Fibroblast of the conjunctiva (primary cell): Measurements from ENCODE around the gene ASTL.
"Not testable (repeated sequence)": the region's sequence is repeated elsewhere in the genome, so short reads cannot be mapped to it uniquely, and the experiment has no call there.

ENCODE experiments used
- DNase-seq: peaks from one replicate; pipeline ENCODE4 v3.0.0-alpha.2; 2010; ENCODE audit warnings: low read depth

The ASTL gene

DNA sequence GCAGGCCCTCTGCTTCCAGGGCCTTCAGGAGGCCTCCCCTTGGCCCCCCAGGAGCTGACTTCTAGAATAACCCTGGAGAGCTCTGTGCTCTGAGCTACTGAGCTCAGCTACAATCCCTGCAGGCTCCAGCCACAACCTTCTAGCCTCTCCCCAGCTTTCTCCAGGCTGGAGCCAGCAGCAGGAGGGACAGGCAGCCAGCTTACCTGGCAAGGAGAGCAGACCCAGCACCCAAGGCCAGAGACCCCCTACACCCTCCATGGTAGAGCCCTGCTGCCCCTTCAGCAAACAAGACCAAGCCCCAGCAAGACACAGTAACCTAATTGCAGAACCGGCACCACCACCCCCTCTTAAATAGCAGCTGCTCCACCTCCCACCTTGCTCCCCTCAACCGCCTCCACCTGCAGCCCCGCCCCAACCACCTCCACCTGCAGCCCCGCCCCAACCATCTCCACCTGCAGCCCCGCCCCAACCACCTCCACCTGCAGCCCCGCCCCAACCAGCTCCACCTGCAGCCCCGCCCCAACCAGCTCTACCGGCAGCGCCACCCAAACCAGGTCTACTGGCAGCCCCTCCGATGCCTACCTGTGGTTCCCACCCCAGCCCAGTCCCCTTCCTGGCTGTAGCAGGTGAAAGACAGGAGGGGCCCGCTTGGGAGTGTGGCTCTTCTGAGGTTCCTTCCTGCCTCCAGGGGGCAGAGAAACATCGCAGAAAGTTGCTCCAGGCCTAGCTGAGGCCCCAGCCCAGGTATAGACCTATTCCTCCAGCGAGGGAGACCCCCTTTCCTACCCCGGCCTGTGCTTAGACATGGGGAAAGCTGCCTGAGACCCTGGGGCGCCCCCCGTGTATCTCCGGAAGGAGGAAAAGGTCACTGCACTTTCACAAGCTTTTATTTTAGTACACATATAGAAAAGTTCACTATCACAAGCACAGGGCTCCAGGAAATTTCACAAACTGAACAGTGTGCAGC lies at the start of gene ASTL:
ASTL (minus strand) TSS at position 324 of the 967 bp plus-strand sequence; CDS start at position 258, 66 bp downstream.
- no peak for DNase-seq

DNA sequence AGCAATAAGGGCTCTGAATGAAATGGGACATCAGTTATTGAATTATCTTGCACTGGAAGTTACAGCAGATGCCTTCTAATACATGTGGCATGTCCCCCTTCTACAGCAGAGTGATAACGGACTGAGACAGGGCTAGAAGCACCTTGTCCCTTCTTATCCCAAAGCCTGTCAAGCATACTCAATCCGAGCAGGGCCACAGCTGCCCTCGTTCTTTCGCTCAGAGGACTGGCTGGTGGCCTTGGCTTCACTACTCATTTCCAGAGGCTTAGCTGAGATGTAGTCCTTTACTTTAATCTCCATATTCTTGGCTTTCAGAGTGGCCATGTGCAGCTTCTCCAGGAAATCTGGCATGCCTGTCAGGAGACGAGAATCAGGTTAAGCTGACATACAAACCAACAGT lies 48.3 kb upstream of the ASTL start:
- DNase-seq, result no peak

GRCh38 chr2:96185516-96185915 lies 47.2 kb upstream of the ASTL start:
- DNase-seq, result no peak

DNA sequence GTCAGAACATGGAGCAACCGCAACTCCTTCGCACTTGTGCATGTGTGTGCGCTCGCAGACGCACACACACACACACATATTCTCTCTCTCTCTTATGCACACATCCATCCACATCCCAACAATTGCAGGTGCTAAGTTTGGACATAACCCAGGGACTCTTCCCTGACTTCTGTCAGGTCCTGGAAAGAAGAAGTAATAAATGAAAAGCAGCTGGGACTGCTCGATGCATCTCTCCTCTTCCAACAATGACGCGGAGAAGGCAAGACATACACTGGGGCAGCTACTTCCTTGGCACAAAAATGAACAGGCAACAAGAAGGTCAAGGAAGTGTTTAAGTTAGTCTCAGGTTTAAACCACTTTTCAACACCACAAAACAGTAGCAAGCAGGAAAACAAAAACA lies 46.7 kb upstream of the ASTL start:
- no peak for DNase-seq

GRCh38 chr2:96184188-96184587 lies 45.9 kb upstream of the ASTL start:
- DNase-seq, result no peak

- DNase-seq, result no peak
Measured at GRCh38 chr2:96181529-96181928, 43.2 kb upstream of the ASTL start.

DNA sequence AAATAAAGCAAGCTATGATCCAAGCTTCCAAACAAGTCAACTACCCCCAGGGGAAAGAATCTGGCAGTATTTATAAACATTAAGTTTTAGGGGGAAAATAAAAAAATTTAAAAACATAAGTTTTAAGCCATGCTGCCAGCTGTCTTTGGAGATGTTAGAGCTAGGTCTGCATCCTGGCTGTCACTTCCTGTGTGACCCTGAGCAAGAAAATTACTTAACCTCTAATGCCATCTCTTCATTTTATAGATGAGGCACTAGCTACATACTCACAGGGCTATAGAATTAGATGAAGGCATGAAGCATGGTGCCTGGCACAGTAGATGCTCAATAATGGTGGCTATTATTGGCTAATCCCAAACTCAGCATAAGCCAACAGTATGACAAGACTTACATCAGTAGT lies 42.2 kb upstream of the ASTL start:
- no peak for DNase-seq

GRCh38 chr2:96180002-96180401 lies 41.7 kb upstream of the ASTL start:
- DNase-seq, result no peak

DNA sequence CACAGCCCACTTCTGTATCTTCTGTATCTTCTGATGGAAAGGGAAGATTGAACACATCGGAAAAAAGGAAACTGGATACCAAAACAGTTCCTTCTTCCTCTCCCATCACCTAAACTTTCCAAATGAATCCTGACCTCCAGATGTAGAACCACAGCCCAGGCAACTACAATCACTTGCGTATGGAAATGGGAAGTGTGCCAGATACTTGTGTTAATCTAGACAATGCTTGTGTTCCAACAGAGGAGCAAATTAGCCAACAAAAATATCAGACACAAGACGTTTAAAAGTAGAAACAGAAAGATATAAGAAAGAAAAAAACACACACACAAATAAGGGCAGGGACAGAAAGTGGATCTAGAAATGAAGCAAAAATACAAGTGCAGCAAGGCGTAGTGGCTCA lies 38.4 kb upstream of the ASTL start:
- no peak for DNase-seq

- no peak for DNase-seq
Measured at GRCh38 chr2:96175951-96176350, 37.6 kb upstream of the ASTL start.

- peak; percentile 27 for DNase-seq
Measured at GRCh38 chr2:96174251-96175144, 36.2 kb upstream of the ASTL start.

DNA sequence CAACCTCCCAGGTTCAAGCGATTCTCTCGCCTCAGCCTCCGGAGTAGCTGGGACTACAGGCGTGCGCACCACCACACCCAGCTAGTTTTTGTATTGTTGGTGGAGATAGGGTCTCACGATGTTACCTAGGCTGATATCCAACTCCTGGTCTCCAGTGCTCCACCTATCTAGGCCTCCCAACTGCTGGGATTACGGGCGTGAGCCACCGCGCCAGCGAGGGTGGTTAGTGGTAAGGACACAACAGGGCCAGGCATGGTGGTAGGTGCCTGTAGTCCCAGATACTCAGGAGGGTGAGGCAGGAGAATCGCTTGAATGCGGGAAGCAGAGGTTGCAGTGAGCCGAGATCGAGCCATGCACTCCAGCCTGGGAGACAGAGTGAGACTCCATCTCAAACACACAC lies 33.5 kb upstream of the ASTL start:
- no peak for DNase-seq

GRCh38 chr2:96170626-96171025 lies 32.3 kb upstream of the ASTL start:
- DNase-seq, result no peak

GRCh38 chr2:96169868-96170507 lies 31.7 kb upstream of the ASTL start:
- no peak for DNase-seq

- no peak for DNase-seq
Measured at GRCh38 chr2:96167407-96168013, 29.2 kb upstream of the ASTL start.

DNA sequence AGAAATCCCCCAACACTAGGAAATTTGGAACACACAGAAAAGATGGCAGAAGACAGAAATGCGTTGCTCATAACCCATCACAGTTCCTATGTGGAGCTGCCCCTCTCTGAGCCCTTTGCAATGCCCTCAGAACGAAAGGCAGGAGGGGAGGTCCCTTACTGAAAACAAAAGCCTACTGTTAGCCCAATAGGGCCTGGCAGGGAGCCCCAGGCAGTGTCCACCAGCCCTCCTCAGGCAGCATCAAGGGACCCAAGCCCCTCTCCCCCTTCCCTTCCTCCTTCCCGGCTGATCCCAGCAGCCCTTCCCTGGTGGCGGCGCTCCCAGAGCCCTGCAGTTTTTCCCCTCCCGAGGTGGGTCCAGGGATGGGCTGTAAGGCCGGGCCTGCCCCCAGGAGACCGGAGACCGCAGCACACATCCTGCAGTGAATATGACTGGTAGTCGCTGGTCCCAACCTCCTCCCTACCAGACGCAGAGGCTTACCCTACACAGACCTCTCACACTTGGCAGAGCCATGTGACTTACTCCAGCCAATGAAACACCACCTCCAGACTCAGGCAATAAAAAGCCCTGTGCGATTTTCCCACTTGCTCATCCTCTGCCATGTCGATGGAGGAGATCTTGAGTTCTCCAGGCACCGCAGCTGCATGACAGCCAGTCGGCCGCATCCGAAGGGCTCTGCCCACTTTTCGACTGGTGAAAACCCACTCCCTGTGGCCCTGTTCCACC lies 26.3 kb upstream of the ASTL start:
- no peak for DNase-seq

DNA sequence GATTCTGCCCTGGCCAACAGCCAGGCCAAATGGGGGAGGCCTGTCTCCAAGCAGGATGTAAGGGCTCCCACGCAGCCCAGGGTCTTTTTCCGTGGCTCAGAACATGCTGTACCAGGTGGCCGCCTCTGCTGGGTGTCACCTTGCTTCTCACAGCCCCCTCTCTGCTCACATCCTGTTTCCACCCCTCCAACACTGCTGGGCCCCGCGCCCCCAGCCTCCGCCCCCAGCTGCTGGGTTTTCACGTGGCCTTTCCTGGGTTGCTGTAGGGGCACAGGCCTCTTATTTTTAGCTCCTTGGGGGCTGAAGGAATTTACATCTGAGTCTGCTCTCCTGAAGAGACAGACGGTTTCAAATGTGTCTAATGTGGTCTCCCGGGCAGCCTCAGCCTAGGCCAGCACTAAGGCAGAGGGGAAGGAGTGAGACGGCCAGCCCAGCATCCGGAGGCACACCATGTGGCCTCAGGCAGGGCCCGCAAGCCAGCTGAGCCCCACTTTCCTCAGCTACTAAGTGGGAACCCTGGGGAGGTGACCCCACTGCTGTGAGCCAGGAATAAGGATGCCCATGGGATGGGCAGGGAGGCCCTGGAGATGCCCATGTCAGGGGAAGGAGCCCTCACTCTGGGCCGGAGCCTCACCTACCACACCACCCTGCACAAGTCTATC lies 25.6 kb upstream of the ASTL start:
- DNase-seq, result no peak

DNA sequence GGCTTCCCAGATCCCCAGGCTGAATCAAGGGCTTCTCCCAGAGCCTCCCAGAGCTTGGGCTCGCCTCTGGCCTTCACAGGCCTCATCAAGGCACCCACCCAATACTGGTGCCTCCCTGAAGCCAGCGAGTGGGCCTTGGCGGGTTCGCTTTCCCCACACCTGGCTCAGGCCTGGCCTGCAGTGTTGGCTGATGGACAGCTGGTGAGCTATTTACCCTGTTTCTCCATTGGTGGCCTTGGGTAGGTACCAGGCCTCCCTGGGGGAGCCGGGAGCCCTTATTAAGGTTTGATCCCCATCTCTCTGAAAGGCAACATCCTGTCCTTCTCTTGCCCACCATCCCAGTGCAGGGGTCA lies 25.1 kb upstream of the ASTL start:
- no peak for DNase-seq

DNA sequence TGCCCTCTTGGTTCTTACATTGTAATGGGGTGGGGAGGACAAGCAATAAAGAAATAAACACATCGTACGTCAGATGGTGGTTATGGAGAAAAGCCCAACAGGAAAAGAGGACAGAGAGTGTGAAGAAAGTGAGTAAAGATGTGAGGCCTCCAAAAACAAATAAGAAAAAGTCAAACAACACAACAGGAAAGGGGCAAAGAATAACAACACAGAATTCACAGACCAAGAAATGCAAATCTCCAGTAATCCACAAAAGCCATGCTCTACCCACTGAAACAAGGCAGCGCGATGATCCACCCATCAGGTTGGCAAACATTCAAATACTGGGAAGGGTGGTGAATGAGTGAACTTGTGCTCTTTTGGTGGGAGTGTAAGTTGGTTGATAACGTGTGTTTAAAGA lies 23.6 kb upstream of the ASTL start:
- no peak for DNase-seq

DNA sequence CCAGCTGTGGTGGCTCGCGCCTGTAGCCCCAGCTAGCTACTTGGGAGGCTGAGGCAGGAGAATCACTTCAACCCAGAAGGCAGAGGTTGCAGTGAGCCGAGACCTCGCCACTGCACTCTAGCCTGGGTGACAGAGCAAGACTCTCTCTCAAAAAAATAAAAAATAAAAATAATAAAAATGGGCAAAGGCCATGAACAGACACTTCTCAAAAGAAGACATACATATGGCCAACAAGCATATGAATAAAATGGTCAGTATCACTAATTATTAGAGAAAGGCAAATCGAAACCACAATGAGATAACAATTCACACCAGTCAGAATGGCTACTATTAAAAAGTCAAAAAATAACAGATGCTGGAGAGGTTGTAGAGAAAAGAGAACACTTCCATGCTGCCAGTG lies 22.1 kb upstream of the ASTL start:
- not testable (repeated sequence) for DNase-seq
